G401 (cell line): ENCODE results near the gene ADAM30. TPM values are rescaled to one million over a fixed set of nuclear protein-coding genes. Genes with fewer than 3 reads are reported as not detected.

Experiments used
- DNase-seq: peaks from one replicate; pipeline ENCODE4 v3.0.0-alpha.2; 2015; ENCODE audit warnings: low spot score
- in situ Hi-C: cut with HindIII; loops from 2 replicates; pipeline ENCODE4 v1.10.0; 2016; ENCODE audit warnings: low sequenced_read_pairs, mixed read lengths
- total RNA-seq: library from RNA; depleted of rRNA; stranded (reverse); fragments of >200 nt; shearing (Covaris generic); gene quantifications from 2 replicates; pipeline ENCODE4 v1.2.3, GENCODE V29; 2014; rRNA removed

Gene ADAM30
- not detected in 2 replicates for total RNA-seq

- DNase-seq: no peak
- in situ Hi-C loops: no loop called here
These were observed at the start of gene ADAM30 for GRCh38 chr1:119896303-119896702. ADAM30 (minus strand) TSS chr1:119896515; CDS start chr1:119896336, 179 bp downstream.

- in situ Hi-C loops: no loop called here
- no peak for DNase-seq
These were observed 46.9 kb upstream of the ADAM30 start for GRCh38 chr1:119943216-119943615.

- no peak for DNase-seq
- in situ Hi-C loops: no loop called here
These were observed 45.1 kb upstream of the ADAM30 start for GRCh38 chr1:119941392-119941791.

GRCh38 chr1:119940697-119941096, 44.4 kb upstream of the ADAM30 start:
- no peak for DNase-seq
- in situ Hi-C loops: no loop called here

DNA sequence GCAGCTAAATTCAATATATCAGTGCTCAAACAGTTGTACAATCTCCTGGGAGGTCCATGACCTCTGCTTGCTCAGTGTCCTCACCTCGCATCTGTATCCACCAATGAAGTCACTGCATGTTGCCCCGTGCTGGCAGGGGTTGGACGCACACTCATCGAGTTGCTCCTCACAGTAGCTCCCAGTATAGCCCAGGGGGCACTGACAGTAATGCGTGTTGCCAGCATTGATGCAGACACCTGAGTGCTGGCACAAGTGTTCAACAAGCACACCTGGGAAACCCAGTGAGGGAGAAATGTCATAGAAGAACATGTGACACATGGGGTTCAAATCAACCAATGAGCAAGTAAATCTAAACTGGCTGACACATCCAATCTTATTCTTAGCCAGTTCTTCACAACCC, 40.9 kb upstream of the ADAM30 start:
- DNase-seq: no peak
- in situ Hi-C loops: no loop called here

DNA sequence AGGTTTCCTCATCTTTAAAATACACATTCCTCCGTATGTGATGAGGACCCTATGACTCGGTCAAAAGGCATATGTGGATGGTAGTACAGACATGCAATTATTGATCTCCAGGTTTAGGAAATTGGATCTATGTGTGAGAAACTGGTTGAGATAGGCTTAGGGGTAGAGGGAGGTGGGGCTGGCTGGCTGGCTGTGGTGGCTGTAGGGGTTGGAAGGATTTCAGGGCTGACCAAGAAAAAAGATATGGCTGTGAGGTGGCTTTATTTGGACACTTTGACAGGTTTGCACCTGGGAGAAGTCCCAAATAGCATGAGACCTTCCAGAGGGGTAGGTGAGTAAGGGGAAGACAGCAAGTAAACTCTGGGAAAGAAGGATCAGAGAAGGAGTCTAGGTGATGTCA, 39.6 kb upstream of the ADAM30 start:
- in situ Hi-C loops: no loop called here

GRCh38 chr1:119935373-119935772, 39.1 kb upstream of the ADAM30 start:
- in situ Hi-C loops: no loop called here
- no peak for DNase-seq

More for the DNA sequence above, 39.6 kb upstream of the ADAM30 start:
- DNase-seq: no peak

DNA sequence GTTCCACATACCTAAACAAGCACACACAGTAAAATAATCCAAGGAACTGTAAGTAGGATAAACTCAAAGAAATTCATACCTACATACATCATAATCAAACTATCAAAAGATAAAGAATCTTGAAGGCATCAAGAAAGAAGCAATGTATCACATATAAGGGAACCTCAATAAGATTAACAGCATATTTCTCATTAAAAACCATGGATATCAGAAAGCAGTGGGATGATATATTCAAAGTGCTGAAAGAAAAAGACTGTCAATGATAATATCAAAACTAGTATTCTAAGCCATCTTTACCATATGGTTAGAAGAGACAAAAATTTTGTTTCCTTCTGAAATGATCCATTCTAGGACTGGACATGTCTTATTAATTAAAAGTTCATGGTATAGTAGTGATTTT, 37.1 kb upstream of the ADAM30 start:
- in situ Hi-C loops: no loop called here
- DNase-seq: no peak

DNA sequence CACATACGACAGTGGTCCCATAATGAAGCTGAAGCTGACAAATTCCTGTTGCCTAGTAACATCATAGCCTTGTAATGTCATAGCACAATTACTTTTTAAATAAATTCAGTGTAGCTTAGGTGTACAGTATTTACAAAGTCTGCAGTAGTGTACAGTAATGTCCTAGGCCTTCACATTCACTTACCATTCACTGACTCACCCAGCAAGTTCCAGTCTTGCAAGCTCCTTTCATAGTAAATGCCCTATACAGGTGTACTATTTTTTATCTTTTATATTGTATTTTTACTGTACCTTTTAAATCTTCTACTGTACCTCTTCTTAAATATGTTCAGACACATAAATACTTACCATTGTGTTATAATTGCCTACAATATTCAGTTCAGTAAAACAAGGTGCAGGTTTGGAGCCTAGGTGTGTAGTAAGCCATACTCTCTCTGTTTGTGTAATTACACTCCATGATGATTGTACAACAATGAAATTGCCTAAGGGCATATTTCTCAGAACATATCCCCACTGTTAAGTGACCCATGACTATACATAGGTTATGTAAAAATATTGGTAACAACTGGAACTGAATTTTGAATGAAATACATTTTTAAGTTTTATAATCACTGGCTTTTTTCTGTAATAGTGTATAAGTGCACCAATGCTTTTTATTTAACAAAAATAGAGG, 33.5 kb upstream of the ADAM30 start:
- in situ Hi-C loops: no loop called here
- DNase-seq: no peak

DNA sequence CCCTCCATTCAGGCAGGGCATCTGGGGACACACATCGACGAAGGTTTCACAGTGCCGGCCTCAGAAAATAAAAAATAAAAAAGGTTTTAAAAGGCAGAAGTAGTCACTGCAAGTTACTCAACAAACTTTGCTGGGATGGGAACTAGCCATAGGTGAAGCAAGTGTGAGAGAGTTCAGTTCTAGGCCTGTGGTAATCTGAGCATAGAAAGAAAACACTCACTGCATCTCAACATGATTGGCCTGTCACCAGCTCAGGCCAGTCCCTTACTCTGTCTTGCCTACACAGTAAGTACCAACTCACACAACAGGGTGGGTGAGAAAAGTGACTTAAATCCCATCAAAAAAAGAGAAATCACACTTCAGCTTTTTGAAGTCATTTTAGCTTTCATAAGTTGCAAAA, 30.2 kb upstream of the ADAM30 start:
- no peak for DNase-seq
- in situ Hi-C loops: no loop called here

DNA sequence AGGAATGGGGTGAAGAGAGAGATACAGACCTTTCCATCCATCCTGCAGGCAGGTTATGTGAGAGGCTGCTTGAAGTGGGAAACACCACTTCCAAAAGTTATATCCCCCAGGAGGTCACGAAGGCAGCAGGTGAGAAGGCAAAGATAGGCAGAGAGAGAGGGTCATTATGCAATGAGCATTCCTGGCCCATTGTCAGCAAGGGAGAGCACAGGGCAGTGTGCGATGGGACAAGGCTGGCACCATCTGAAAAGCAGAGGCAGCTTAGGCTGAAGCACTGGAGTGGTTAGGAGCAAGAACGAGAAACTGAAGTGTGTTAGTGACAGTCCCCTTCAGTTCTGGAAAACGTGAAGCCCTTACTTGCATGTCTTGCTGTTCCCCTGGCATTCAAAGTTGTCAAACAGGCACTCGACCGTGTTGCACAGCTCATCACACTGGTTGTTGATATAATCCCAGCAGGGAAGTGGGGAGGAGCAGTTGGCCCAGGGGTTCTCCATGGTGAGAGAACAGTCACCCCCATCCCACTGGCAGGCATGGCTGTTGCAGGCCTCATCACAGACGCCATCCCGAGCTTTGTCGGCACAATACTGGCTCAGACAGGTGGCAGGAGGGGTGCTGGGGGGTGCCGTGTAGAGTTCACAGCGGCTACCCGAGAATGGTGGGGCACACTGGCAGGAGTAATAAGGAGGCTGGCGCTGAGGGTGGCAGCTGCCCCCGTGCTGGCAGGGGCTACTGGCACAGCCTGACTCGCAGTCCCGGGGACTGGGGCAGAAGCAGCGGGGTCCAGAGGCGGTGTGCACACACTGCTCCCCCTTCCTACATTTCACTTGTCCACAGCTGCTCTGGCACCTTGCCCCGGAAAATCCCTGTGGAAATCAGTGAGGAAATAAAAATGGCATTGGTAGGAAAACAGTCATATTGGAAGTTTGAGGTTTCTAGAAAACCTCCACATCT, 28.9 kb upstream of the ADAM30 start:
- no peak for DNase-seq
- in situ Hi-C loops: no loop called here

DNA sequence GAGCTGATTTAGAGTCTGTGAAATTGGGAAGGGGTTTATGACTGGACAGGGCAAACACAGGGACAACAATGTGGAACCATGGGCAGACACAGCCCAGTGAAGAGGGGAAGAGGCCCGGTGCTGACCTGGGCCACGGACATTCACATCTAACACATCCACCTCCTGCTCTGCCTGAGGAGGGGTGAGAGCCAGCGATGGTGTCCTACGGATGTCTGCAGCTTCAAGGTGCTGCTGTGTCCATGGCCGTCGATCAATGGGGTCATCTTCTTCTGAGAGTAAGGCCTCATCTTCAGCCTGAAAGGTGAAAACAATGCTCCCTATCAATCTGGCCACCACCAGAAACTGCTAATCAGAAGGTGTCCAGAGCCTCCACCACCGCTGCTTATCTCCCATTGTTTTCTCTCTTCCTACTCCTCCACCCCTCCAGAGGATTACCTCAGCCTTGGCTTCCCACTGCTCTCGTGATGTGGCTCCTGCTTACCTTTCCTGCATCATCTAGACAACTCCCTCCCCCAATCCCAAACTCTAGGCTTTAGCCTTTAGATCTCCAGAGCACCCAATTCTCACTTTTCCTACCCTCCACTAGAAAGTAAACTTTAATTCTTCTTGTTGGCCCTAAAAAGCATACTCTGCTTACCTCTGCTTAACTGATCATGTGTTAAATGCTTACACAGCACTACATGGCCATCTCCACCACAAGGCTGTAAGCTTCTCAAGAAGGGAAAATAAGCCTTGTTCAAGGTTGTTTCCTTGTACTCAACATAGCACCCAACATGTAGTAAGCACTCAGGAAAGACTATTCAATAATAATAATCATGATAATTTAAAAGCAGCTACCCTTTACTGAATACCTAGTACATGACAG, 24.0 kb upstream of the ADAM30 start:
- in situ Hi-C loops: no loop called here

DNA sequence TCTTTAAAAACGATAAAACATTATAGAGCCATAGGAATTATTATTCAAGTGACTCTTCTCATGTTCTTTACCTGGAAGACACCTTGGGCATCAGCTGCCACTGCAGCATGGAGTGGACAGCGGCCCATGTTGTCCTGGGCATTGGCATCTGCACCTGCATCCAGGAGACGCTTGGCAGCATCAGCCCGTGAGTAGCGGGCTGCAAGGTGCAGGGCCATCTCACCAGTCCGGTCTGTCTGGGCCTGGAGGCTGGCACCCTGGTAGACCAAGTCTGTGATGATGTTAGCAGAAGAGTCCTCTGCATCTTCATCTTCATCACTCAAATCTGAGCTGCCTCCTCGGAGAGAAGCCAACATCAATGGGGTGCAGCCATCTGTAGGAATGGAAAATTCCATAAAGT, 22.9 kb upstream of the ADAM30 start:
- DNase-seq: no peak
- in situ Hi-C loops: no loop called here

More for the DNA sequence above, 24.0 kb upstream of the ADAM30 start:
- no peak for DNase-seq

- DNase-seq: no peak
- in situ Hi-C loops: no loop called here
These were observed 22.0 kb upstream of the ADAM30 start for GRCh38 chr1:119918301-119918700.

DNA sequence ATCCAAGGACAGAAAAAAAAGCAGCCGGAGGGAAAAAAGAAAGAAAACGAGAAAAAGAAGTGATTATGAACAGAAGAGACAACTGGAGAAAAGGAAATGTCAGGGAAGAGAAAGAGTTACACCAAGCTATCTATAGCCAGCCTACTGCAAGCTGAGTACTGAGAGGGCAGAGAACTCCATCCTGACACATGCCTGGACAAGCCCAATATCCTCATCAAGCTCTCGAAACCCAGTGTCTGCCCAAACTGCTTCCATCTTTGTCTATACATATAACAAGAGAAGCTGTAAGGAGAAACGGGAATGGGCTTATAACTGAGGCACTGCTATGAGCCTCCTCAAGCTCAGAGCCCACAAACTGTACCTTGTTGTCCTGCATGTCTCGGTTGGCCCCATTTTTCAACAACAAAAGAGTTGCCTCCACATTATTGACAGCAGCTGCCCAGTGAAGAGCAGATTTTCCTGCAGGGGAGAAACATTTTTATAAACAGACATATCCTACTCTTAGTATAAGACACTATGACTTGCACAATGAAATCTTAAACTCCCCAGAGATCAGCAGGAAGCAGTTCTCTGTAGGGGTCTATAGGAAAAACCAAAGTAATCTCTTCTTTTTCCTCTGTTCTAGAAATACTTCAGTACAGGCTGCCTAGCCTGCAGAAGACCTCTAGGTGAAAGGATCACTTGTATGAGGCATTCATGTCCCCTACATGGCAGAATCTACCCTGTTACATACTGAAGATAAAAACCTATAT, 21.2 kb upstream of the ADAM30 start:
- in situ Hi-C loops: no loop called here
- no peak for DNase-seq

DNA sequence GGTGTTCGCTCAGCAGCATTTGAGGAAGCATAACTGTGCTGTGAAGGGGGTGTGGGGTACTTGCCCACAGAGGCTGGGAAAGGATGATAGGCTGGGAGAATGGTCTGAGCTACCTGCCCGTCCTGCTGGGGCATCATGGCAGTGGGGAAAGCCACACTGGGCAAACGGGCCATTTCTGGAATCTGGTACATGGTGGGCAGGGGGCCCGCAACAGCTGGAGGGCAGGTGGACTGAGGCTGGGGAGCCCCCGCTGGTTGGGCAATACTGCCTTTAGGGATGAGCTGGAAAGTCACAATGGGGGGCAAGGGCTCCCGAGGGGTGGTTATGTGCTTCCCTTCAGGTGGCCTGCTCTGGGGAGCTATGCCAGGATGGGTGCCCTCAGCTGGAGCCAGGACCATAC, 19.2 kb upstream of the ADAM30 start:
- in situ Hi-C loops: no loop called here
- no peak for DNase-seq

DNA sequence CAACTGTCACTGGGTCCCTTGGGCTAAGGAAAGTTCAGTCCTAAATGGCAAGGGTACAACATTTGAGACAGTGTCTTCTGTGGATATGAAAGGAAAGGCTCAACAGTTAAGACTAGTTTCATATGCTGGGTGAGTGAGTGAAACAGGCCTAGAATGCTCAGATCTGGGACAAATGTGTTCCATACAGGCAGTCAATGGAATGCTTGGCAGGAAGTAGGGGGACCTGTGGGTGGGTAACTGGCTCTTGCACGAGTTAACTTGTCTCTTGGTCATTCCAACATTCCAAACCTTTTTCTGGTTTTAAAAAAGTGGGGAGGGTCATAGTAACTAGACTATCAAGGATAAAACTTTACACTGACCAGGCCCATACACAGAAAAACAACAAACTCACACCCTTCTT, 17.8 kb upstream of the ADAM30 start:
- in situ Hi-C loops: no loop called here
- no peak for DNase-seq

- no peak for DNase-seq
- in situ Hi-C loops: no loop called here
These were observed 16.6 kb upstream of the ADAM30 start for GRCh38 chr1:119912963-119913362.

DNA sequence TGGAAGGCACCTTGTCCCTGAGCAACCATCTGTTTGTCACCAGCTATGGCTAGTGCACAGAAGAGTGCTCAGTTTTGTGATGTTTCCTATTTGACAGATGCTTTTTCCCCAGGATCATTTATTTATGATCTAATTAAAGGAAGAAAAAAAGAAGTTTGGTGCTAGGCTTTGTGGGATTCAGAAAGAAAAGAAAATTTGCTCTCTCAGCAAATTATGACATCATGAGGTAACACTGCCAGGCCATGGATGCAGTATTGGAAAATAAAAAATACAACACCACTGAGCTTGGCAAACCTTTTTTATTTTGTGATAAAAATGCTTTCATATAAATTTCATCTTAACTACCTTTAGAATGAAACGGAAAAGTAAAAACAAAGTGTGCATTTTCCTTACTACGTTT, 15.5 kb upstream of the ADAM30 start:
- in situ Hi-C loops: no loop called here
- no peak for DNase-seq
